H1 (cell line): ENCODE data around the gene MYO15B. TPM values are rescaled to one million over a fixed set of nuclear protein-coding genes. Genes with fewer than 3 reads are reported as not detected.
"Not testable (repeated sequence)": the region's sequence is repeated elsewhere in the genome, so short reads cannot be mapped to it uniquely, and the experiment has no call there.

ENCODE experiments used
- CTCF ChIA-PET: fragments of 300-600 bp; sonication (Branson Sonifier 250); formaldehyde crosslinking; loops from one replicate; lab custom pipeline; 2021; ENCODE audit not compliant: partially characterized antibody; lab: Charles Lee
- POLR2A ChIA-PET: fragments of 300-600 bp; sonication (Branson Sonifier 250); formaldehyde crosslinking; loops from one replicate; lab custom pipeline; 2021; ENCODE audit warnings: inconsistent platforms; ENCODE audit not compliant: partially characterized antibody; lab: Charles Lee
- DNase-seq, 2 experiments: peaks; one replicate each; pipeline versions ENCODE4 v3.0.0 to v3.0.0-alpha.2; 2010 to 2022; ENCODE audit warnings: low spot score in 2 of 2, low read depth in 1 of 2, mixed read lengths in 1 of 2
- FAIRE-seq: peaks from 2 replicates; lab custom pipeline; 2011; peaks lifted over from hg19 to GRCh38; lab: Jason Lieb, UNC
- H2AFZ ChIP-seq: 2 replicates; pipeline ENCODE4 v1.8.1; 2012; ENCODE audit warnings: low read length, inconsistent platforms
- H2AK5ac ChIP-seq: 2 replicates; pipeline ENCODE4 v1.6.1; 2013; ENCODE audit warnings: low read depth, low read length
- H2BK120ac ChIP-seq: replicated peaks from 2 replicates; pipeline ENCODE3; 2013; ENCODE audit warnings: low read depth, low read length, inconsistent platforms
- H2BK12ac ChIP-seq: 2 replicates; pipeline ENCODE4 v1.6.1; 2013; ENCODE audit warnings: low read depth, low read length
- H2BK15ac ChIP-seq: 2 replicates; pipeline ENCODE4 v1.6.1; 2013; ENCODE audit warnings: low read length
- H2BK20ac ChIP-seq: 2 replicates; pipeline ENCODE4 v1.6.1; 2013; ENCODE audit warnings: low read length
- H2BK5ac ChIP-seq: 2 replicates; pipeline ENCODE4 v1.6.1; 2013; ENCODE audit warnings: low read depth, low read length
- H3K14ac ChIP-seq: 2 replicates; pipeline ENCODE4 v1.6.1; 2013; ENCODE audit warnings: inconsistent platforms; ENCODE audit not compliant: insufficient read length
- H3K18ac ChIP-seq: 2 replicates; pipeline ENCODE4 v1.6.1; 2013; ENCODE audit warnings: low read length; ENCODE audit errors: extremely low read depth
- H3K23ac ChIP-seq: 2 replicates; pipeline ENCODE4 v1.6.1; 2013; ENCODE audit warnings: inconsistent platforms; ENCODE audit not compliant: insufficient read length
- H3K23me2 ChIP-seq: 2 replicates; pipeline ENCODE4 v1.6.1; 2013; ENCODE audit warnings: low read depth, low read length
- H3K27ac ChIP-seq: 2 replicates; pipeline ENCODE4 v1.6.1; 2011; ENCODE audit warnings: low read depth, low read length, inconsistent platforms
- H3K27me3 ChIP-seq, 4 experiments: replicated peaks in 1 of 4; 1 replicate in 1 of 4; 2 replicates in 3 of 4; pipeline versions ENCODE4 v1.6.1 to v1.8.1; 2011 to 2013; ENCODE audit warnings: low read length in 3 of 4, mild to moderate bottlenecking in 3 of 4, inconsistent platforms in 2 of 4, mixed read lengths in 2 of 4, moderate library complexity in 1 of 4; ENCODE audit not compliant: control insufficient read depth in 3 of 4, insufficient read depth in 3 of 4; ENCODE audit errors: extremely low read depth in 1 of 4
- H3K36me3 ChIP-seq, 4 experiments: 2 replicates each; pipeline versions ENCODE4 v1.6.1 to v1.8.1; 2011 to 2013; ENCODE audit warnings: mild to moderate bottlenecking in 4 of 4, low read length in 3 of 4, moderate library complexity in 2 of 4, control low read depth in 1 of 4, inconsistent platforms in 1 of 4; ENCODE audit not compliant: insufficient read depth in 4 of 4, control insufficient read depth in 2 of 4
- H3K4ac ChIP-seq: replicated peaks from 2 replicates; pipeline ENCODE3; 2013; ENCODE audit warnings: low read length, low read depth, mixed read lengths, inconsistent platforms; ENCODE audit not compliant: insufficient read length
- H3K4me1 ChIP-seq, 4 experiments: replicated peaks in 1 of 4; 1 replicate in 1 of 4; 2 replicates in 3 of 4; pipeline versions ENCODE4 v1.6.1 to v1.8.1; 2011 to 2013; ENCODE audit warnings: low read length in 3 of 4, inconsistent platforms in 2 of 4, mixed read lengths in 1 of 4; ENCODE audit not compliant: insufficient read depth in 4 of 4, control insufficient read depth in 3 of 4
- H3K4me2 ChIP-seq, 2 experiments: 2 replicates each; pipeline versions ENCODE4 v1.6.1 to v1.8.1; 2011 to 2013; ENCODE audit warnings: low read depth in 2 of 2, low read length in 2 of 2, control low read depth in 1 of 2, inconsistent platforms in 1 of 2, mild to moderate bottlenecking in 1 of 2; ENCODE audit not compliant: insufficient read depth in 1 of 2
- H3K4me3 ChIP-seq, 4 experiments: fragments of 200-600, 300-600 bp in 1 of 4; sonication (generic), shearing (Covaris generic), sonication (Bioruptor Twin) in 1 of 4; 2 replicates each; pipeline versions ENCODE4 v1.5.1 to v1.8.1; 2011 to 2016; ENCODE audit warnings: low read length in 4 of 4, low read depth in 3 of 4, control low read depth in 2 of 4, inconsistent platforms in 2 of 4, mild to moderate bottlenecking in 2 of 4, mixed read lengths in 1 of 4, moderate library complexity in 1 of 4; ENCODE audit not compliant: insufficient read depth in 2 of 4; ENCODE audit errors: extremely low read depth in 1 of 4
- H3K56ac ChIP-seq: replicated peaks from 2 replicates; pipeline ENCODE3; 2013; ENCODE audit warnings: low read depth, mild to moderate bottlenecking, mixed read lengths, low read length, inconsistent platforms; ENCODE audit not compliant: insufficient read length
- H3K79me1 ChIP-seq: 2 replicates; pipeline ENCODE4 v1.6.1; 2013; ENCODE audit warnings: low read depth, low read length, control low read depth
- H3K79me2 ChIP-seq, 2 experiments: 2 replicates each; pipeline versions ENCODE4 v1.6.1 to v1.8.1; 2012 to 2013; ENCODE audit warnings: low read length in 2 of 2, mild to moderate bottlenecking in 2 of 2, inconsistent platforms in 1 of 2; ENCODE audit not compliant: insufficient read depth in 2 of 2, control insufficient read depth in 1 of 2
- H3K9ac ChIP-seq, 4 experiments: replicated peaks in 1 of 4; 1 replicate in 1 of 4; 2 replicates in 3 of 4; pipeline versions ENCODE4 v1.6.1 to v1.8.1; 2011 to 2013; ENCODE audit warnings: low read depth in 3 of 4, low read length in 3 of 4, control low read depth in 2 of 4, mild to moderate bottlenecking in 2 of 4, moderate library complexity in 2 of 4, inconsistent platforms in 1 of 4; ENCODE audit errors: extremely low read depth in 1 of 4
- H3K9me3 ChIP-seq, 2 experiments: 2 replicates each; pipeline versions ENCODE4 v1.6.1 to v1.8.1; 2012 to 2013; ENCODE audit warnings: mild to moderate bottlenecking in 2 of 2, moderate library complexity in 2 of 2, control low read depth in 1 of 2, inconsistent platforms in 1 of 2, low read depth in 1 of 2, low read length in 1 of 2, mixed read lengths in 1 of 2; ENCODE audit not compliant: insufficient read depth in 2 of 2
- H4K20me1 ChIP-seq, 2 experiments: replicated peaks in 1 of 2; 2 replicates each; pipeline versions ENCODE3 to v1.8.1; 2011 to 2013; ENCODE audit warnings: inconsistent platforms in 2 of 2, low read length in 2 of 2, mild to moderate bottlenecking in 1 of 2; ENCODE audit not compliant: insufficient read depth in 2 of 2, control insufficient read depth in 1 of 2
- H4K5ac ChIP-seq: 2 replicates; pipeline ENCODE4 v1.6.1; 2013; ENCODE audit warnings: low read length, low read depth, mixed read lengths, inconsistent platforms; ENCODE audit not compliant: insufficient read length
- H4K8ac ChIP-seq: 2 replicates; pipeline ENCODE4 v1.8.0; 2013; ENCODE audit warnings: mild to moderate bottlenecking, moderate library complexity, low read length, inconsistent platforms; ENCODE audit not compliant: insufficient read depth; ENCODE audit errors: extremely low read depth
- H4K91ac ChIP-seq: replicated peaks from 2 replicates; pipeline ENCODE3; 2013; ENCODE audit warnings: low read length, mixed read lengths, inconsistent platforms; ENCODE audit not compliant: insufficient read length
- SP1 ChIP-seq: IDR thresholded peaks from 2 replicates; pipeline ENCODE4 v1.6.1; 2011; ENCODE audit warnings: low read depth, low read length
- TBP ChIP-seq: IDR thresholded peaks from 2 replicates; pipeline ENCODE4 v1.6.1; 2011; ENCODE audit warnings: low read depth, low read length, improper control_type of control experiment
- WGBS, 2 experiments: shearing (Covaris generic) in 1 of 2; methylation state at CpG; one replicate each; pipeline versions ENCODE4 v1.1.6 to v1.1.7; 2013 to 2015; ENCODE audit warnings: low lambda C conversion rate in 2 of 2, mixed read lengths in 2 of 2, inconsistent platforms in 1 of 2, low coverage in 1 of 2, missing lambda C conversion rate in 1 of 2; ENCODE audit not compliant: insufficient replicate concordance in 2 of 2, insufficient coverage in 1 of 2, insufficient read length in 1 of 2; ENCODE audit errors: extremely low coverage in 1 of 2, missing lambda C conversion rate in 1 of 2; 5-methylcytosine and 5-hydroxymethylcytosine counted together
- polyA plus RNA-seq, 7 experiments: library from polyadenylated mRNA; depleted of rRNA in 3 of 7; stranded (reverse) in 5 of 7; unstranded in 2 of 7; fragments of >200 nt in 5 of 7; fragments of 200-250 nt in 2 of 7; gene quantifications; 1 replicate in 5 of 7; 2 replicates in 1 of 7; 4 replicates in 1 of 7; pipeline versions ENCODE4 v1.2.1 to v1.2.3, GENCODE V29; 2011 to 2013; ENCODE audit warnings: missing spikeins in 2 of 7, mixed read lengths in 2 of 7
- total RNA-seq: library from RNA; stranded (reverse); fragmentation: NEBNext Ultra II Directional; extraction: Animal tissue kit (Norgen Biotek cat#: 25700); gene quantifications from 2 replicates; pipeline ENCODE4 v1.2.1, GENCODE V29; 2021

MYO15B gene
- total and polyA plus RNA-seq, 2 of the 8 experiments (the other 6 are each of a cell fraction or from before 2014, with no cell fraction given), result 7.1 to 11.2 TPM

- Histone ChIP-seq H4K8ac (0 out of 2 replicates have a peak overlapping the region, but pooled peaks have one; percentile 38), H2AFZ (0 out of 2 replicates have a peak overlapping the region, but pooled peaks have one; percentile 23)
- not testable (repeated sequence) for H3K79me1 ChIP-seq, H3K4me1 ChIP-seq, DNase-seq, H4K91ac ChIP-seq, H3K23me2 ChIP-seq, H3K79me2 ChIP-seq, H2BK120ac ChIP-seq, H3K9ac ChIP-seq, H2BK15ac ChIP-seq, H2BK12ac ChIP-seq, H2AK5ac ChIP-seq, H3K27ac ChIP-seq, H4K20me1 ChIP-seq, H3K56ac ChIP-seq, H4K5ac ChIP-seq, H3K27me3 ChIP-seq, H3K18ac ChIP-seq, H3K4me2 ChIP-seq, H2BK20ac ChIP-seq, H3K23ac ChIP-seq, H2BK5ac ChIP-seq, FAIRE-seq, H3K4ac ChIP-seq, H3K9me3 ChIP-seq, H3K14ac ChIP-seq, H3K4me3 ChIP-seq, H3K36me3 ChIP-seq
- TF ChIP-seq TBP (0 out of 2 replicates have a peak, but pooled peaks have one; percentile 25), SP1 (0 out of 2 replicates have a peak, but pooled peaks have one; percentile 48)
- ChIA-PET CTCF (interaction anchor here (0.7 to 3.6 kb wide), 11 partner anchors 9 to 159 kb away, joined by 3 to 10 read pairs (median 4); partner anchors contain the start of gene TSEN54), POLR2A (interaction anchor here (1.1 to 1.6 kb wide), 2 partner anchors 56 to 65 kb away, joined by 4 read pairs; partner anchors contain the start of genes LLGL2 and TSEN54)
- 93% methylated on average over 23 of the region's 23 CpGs; no CpG with 5 or more reads in 1 of the 2 experiments for WGBS, 2 experiments
Observed at GRCh38 chr17:75581121-75581725, 6.4 kb upstream of the MYO15B start.
